Stimulated activated naive B cell treated with anti-CD40 and anti-IgM and Interleukin-4, amounts not matched to agents 10 μg/mL and 1 μg/mL and 100 μg/mL, for 72 hours (primary cell): Measurements from ENCODE around the gene DENND1A.
"Not testable (repeated sequence)": the region's sequence is repeated elsewhere in the genome, so short reads cannot be mapped to it uniquely, and the experiment has no call there.

Experiments used
- ATAC-seq, 2 donors: fragments of 150-1000 bp; cut with Tn5 transposase; replicated peaks; 2 replicates each; pipeline ENCODE4 v1.10.0; 2021; ENCODE audit warnings: moderate library complexity in 1 of 2
- DNase-seq: peaks from one replicate; pipeline ENCODE4 v3.0.0; 2021
- H3K27ac Mint-ChIP-seq: one replicate; pipeline ENCODE4 v1.8.0; 2022; ENCODE audit warnings: mild to moderate bottlenecking, mixed read lengths
- H3K27me3 Mint-ChIP-seq, 2 donors: one replicate each; pipeline ENCODE4 v1.8.0; 2022; ENCODE audit warnings: mixed read lengths in 2 of 2
- H3K36me3 Mint-ChIP-seq, 2 donors: one replicate each; pipeline ENCODE4 v1.8.0; 2022; ENCODE audit warnings: mixed read lengths in 2 of 2, mild to moderate bottlenecking in 1 of 2
- H3K4me1 Mint-ChIP-seq, 2 donors: one replicate each; pipeline ENCODE4 v1.8.0; 2022; ENCODE audit warnings: mixed read lengths in 2 of 2, mild to moderate bottlenecking in 1 of 2
- H3K4me3 Mint-ChIP-seq, 2 donors: one replicate each; pipeline ENCODE4 v1.8.0; 2022; ENCODE audit warnings: mild to moderate bottlenecking in 2 of 2, mixed read lengths in 2 of 2, moderate library complexity in 1 of 2
- H3K9me3 Mint-ChIP-seq, 2 donors: one replicate each; pipeline ENCODE4 v1.8.0; 2022; ENCODE audit warnings: mixed read lengths in 2 of 2, mild to moderate bottlenecking in 1 of 2

Gene DENND1A

DNA sequence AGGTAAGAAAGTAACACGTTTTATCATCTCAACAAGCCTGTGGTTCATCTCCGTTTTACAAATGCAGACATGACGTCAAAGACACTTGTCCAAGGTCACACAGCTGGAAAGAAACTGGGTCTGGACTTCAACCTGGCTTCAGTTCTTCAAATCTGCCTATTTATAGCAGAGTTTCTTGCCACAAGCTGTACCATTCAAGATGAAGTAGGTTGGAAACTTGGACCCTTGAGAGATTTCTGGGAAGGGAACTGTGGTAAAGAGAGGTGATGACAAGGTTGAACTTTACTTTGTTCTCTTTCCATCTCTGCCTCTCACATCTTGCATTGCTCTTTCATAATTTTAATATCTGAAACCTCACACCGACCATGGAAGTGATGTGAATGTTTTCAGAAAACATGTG is 29.9 kb upstream of the DENND1A start:
- Mint-ChIP-seq H3K4me1 (peaks cover 9 to 11% of the 10 kb centered on the region in 2 donors), H3K9me3 (no peaks in the 10 kb centered on the region), H3K27ac (no peak overlapping the region), H3K4me3 (no peak overlapping the region), H3K27me3 (peaks cover 28 to 44% of the 10 kb centered on the region in 2 donors), H3K36me3 (no peaks in the 10 kb centered on the region)
- DNase-seq (no peak), ATAC-seq (no peak)

DNA sequence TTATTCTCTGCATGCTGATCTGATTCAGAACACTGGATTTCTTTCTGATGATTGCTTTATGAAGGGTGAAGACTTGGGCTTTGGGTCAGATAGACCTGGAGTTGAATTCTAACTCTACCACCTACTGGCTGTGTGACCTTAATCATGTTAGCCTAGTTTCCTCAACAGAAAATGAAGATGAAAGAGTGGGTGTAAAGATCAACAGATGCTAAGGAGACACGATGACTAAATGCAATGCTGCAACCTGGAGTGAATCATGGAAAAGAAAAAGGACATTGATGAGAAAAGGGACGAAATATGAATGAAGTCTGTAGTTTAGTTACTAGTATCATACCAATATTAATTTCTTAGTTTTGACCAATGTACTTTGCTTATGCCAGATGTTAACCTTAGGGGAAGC is 27.8 kb upstream of the DENND1A start:
- H3K4me3 Mint-ChIP-seq = no peak overlapping the region
- ATAC-seq (no peak), DNase-seq (no peak)
- H3K27ac Mint-ChIP-seq = no peak overlapping the region
- H3K9me3 Mint-ChIP-seq = no peaks in the 10 kb centered on the region
- H3K4me1 Mint-ChIP-seq = peaks cover 9% of the 10 kb centered on the region in 2 donors
- no peaks in the 10 kb centered on the region for H3K36me3 Mint-ChIP-seq
- H3K27me3 Mint-ChIP-seq = peaks cover 32 to 47% of the 10 kb centered on the region in 2 donors

DNA sequence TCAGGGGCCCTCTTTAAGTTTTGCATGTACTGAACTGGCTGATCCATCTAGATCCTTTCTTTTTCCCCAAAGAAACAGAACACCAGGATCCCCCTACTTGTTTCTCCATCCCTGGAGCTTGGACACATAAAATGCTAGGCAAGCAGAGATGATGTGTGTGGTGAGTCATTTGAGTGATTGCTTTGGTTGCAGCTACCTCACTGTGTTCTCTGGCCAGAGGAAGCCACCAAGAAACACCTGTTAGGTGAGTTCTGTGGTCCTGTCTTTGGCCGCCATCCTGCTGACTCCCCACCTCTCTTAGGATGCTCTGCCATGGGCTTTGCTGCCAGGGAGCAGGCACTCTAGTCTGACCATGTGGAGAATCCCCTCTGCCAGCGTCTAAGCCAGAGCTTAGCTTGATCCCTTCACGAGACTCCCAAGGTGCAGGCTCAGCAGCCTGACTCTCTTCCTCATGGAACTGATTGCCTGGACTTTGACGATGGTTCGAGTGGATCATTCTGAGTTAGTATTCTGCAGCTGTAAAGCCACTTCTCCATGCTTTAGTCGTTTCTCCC is 27.3 kb upstream of the DENND1A start:
- Mint-ChIP-seq H3K27me3 (peaks cover 34 to 51% of the 10 kb centered on the region in 2 donors), H3K9me3 (no peaks in the 10 kb centered on the region), H3K36me3 (no peaks in the 10 kb centered on the region), H3K27ac (no peak overlapping the region), H3K4me1 (peaks cover 9% of the 10 kb centered on the region in 2 donors), H3K4me3 (no peak overlapping the region)
- ATAC-seq (no peak), DNase-seq (no peak)

DNA sequence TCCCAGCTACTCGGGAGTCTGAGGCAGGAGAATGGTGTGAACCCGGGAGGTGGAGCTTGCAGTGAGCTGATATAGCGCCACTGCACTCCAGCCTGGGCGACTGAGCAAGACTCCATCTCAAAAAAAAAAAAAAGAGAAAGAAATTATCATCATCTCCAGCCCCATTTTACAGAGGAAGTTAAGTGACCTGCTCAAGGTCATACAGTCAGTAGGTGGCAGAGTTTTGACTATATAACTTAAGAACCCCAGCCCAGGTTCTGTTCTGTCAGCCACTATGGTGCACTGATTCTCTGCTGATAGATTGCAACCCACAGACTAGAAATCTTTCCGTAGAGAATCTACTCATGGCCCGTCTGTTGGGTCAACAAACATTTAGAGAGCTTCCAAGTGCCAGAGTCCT is 25.7 kb upstream of the DENND1A start:
- Mint-ChIP-seq H3K4me1 (peaks cover 9% of the 10 kb centered on the region in 2 donors), H3K27ac (no peak overlapping the region), H3K27me3 (peaks cover 33 to 49% of the 10 kb centered on the region in 2 donors), H3K4me3 (no peak overlapping the region), H3K9me3 (no peaks in the 10 kb centered on the region), H3K36me3 (no peaks in the 10 kb centered on the region)
- no peak for ATAC-seq
- no peak for DNase-seq

DNA sequence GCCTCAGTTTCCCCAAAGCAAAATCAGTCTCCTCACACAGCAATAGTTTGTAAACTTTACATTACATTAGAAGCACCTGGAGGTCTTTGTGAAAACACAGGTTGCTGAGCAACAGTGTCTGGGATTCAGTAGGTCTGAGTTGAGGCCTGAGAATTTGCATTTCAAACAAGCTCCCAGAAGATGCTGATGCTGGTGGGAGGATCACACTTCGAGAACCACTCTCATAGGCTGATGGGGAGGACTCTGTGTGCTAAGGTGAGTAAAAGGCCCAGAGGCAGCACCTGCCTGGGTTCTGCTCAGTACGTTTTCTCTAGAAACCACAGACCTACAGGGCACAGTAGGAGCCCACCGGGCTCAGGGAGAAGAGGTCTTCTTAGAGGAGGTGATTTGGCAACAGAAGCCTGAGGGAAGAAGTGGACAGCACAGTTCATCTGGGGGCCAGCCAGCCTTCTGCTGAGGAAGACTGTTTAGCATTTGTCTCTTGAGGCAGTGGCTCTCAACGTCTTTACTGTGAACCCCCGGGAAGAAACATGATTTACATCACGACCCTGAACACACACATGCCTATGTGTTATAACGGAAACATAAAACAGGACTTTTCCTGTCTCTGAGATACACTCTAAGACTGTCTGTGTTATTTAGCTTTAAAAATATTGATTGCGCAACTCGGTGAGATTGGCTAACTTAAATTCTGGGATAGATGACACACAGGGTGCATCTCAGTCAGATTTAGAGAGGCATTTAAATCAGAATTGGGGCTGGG is 24.8 kb upstream of the DENND1A start:
- H3K4me1 Mint-ChIP-seq = peaks cover 5 to 7% of the 10 kb centered on the region in 2 donors

DNA sequence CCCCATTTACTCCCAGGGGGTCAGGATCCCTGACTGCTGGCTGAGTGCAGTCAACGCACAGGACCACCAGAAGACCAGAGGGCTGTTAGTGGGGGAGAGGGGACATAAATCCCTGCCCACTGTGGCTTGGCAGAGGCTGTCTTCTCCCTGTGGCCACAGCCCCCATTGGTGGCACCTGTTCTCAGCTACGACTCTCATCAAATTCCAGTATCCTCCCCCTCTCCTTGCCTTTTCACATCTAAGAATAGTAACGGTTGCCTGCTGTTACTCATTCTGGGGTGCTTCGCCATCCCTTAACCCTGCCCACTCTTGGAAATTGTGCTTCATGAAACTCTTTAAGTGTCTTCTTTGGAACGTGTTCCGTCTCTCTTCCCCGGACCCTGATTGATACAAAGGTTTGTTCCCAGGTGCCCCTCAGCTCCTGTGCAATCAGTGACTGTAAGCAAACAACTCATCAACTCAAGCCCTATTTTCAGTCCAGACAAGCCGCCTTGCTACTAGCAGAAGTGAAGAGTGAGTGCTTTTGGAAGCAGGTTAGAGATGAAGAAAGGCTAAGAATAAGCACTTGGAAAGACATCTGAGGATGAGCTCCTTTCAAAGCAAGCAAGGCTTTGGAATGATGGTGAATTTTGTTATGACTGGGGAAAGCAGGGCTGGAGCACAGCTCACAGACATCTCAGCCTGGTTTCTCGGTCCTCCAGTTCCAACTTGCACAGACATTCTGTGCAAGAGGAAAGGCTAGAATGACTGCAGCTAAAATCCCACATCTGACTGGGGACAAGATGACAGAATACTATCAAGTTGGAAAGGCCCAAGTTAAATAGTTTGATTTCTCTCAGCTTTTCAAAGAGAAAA is 22.9 kb upstream of the DENND1A start:
- DNase-seq = no peak
- no peak for ATAC-seq
- no peak overlapping the region for H3K27ac Mint-ChIP-seq
- H3K36me3 Mint-ChIP-seq = no peaks in the 10 kb centered on the region
- H3K4me3 Mint-ChIP-seq = no peak overlapping the region
- peaks cover 5 to 7% of the 10 kb centered on the region in 2 donors for H3K4me1 Mint-ChIP-seq
- peaks cover 25 to 32% of the 10 kb centered on the region in 2 donors for H3K27me3 Mint-ChIP-seq
- no peaks in the 10 kb centered on the region for H3K9me3 Mint-ChIP-seq

More for the DNA sequence above, 24.8 kb upstream of the DENND1A start:
- peaks cover 29 to 46% of the 10 kb centered on the region in 2 donors for H3K27me3 Mint-ChIP-seq
- ATAC-seq (no peak), DNase-seq (no peak)
- no peak overlapping the region for H3K27ac Mint-ChIP-seq
- no peaks in the 10 kb centered on the region for H3K9me3 Mint-ChIP-seq
- H3K36me3 Mint-ChIP-seq = no peaks in the 10 kb centered on the region
- H3K4me3 Mint-ChIP-seq = no peak overlapping the region

DNA sequence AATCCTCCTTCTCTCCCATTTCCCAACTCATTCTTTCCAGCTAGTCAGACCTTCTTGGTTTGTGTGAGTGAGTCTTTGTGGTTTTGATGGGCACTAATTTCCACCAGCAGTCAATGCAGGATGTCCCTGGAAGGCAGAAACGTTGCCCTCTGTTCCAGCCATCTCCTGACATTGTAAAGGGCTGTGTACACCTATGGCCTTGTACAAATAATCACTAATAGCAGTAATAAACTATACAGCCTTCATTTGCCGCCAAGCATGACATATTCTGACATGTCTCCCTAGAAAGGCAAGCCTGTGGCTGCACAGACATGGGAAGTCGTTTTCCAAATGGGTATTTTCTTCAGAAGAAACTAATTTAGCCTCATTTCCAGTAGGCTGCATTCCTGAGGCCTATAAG is 18.4 kb upstream of the DENND1A start:
- Mint-ChIP-seq H3K4me3 (no peak overlapping the region), H3K4me1 (no peaks in the 10 kb centered on the region), H3K36me3 (no peaks in the 10 kb centered on the region), H3K27ac (no peak overlapping the region), H3K27me3 (peaks cover 19% of the 10 kb centered on the region in 2 donors), H3K9me3 (peaks cover 0 to 4% of the 10 kb centered on the region in 2 donors)
- ATAC-seq = no peak
- DNase-seq = no peak

DNA sequence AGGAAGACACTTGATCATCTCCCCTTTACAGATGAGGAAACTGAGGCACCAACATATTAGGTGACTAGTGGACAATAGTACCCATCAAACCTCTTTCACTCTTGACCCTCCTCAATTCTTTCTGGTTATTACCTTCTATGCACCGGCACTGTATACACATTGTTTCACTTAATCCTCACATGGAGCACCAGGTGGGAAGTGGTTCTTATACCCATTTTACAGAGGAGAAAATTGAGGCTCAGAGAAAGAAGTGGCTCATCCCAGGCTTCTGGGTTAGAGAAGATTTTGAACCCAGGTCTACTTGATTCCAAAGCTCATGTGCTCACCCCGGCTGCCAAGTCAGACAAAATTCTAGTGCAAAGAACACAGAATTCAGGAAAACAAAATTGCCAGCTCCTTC is 17.4 kb upstream of the DENND1A start:
- H3K27me3 Mint-ChIP-seq = peaks cover 16 to 18% of the 10 kb centered on the region in 2 donors
- H3K9me3 Mint-ChIP-seq = peaks cover 0 to 4% of the 10 kb centered on the region in 2 donors
- H3K36me3 Mint-ChIP-seq = no peaks in the 10 kb centered on the region
- no peak for DNase-seq
- no peak overlapping the region for H3K27ac Mint-ChIP-seq
- ATAC-seq = no peak
- no peak overlapping the region for H3K4me3 Mint-ChIP-seq
- H3K4me1 Mint-ChIP-seq = no peaks in the 10 kb centered on the region

DNA sequence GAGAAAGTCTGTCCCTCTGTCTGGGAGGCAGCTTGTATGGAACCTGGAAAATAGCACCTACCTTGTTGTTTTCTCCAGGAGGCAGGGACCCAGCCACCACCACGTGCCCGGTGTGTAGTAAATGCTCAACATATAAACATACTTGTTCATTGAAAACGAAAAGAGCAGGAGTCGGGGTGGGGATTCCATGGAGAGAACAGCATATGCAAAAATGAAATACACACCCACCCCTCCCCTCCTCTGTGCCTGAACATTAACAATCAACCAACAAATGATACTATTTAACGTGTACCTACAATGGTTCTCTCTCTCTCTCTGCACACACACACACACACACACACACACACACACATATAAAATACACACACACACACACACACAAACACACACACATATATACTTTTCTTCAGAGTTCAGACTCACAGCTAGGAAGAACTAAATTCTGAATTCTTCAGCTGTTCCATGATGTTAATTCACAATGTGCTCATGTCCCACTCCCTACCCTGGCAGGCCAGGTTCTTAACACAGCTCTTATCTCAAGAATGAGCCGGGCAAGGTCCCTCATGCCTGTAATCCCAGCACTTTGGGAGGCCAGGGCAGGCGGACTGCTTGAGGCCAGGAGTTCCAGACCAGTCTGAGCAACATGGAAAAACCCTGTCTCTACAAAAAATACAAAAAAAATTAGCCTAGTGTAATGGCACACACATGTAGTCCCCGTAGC is 16.3 kb upstream of the DENND1A start:
- DNase-seq (no peak), ATAC-seq (no peak)
- H3K4me3 Mint-ChIP-seq = no peak overlapping the region
- no peaks in the 10 kb centered on the region for H3K36me3 Mint-ChIP-seq
- no peak overlapping the region for H3K27ac Mint-ChIP-seq
- no peaks in the 10 kb centered on the region for H3K4me1 Mint-ChIP-seq
- peaks cover 0 to 4% of the 10 kb centered on the region in 2 donors for H3K9me3 Mint-ChIP-seq
- H3K27me3 Mint-ChIP-seq = peaks cover 13 to 17% of the 10 kb centered on the region in 2 donors

DNA sequence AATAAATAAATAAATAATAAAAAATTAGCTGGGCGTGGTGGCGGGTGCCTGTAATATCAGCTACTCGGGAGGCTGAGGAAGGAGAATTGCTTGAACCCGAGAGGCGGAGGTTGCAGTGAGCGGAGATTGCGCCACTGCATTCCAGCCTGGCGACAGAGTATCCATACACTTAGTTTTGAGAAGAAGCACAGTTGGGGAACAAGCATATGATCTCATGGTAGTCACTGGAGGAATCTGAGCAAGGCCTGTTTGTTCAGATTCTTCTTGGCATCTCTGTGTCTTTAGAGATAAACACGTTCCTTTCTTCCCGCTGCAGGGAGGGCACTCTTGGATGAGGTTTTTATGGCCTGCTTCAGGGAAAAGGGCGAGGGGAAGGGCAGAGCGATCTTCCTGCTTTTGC is 15.6 kb upstream of the DENND1A start:
- ATAC-seq (no peak), DNase-seq (no peak)
- Mint-ChIP-seq H3K9me3 (peaks cover 0 to 4% of the 10 kb centered on the region in 2 donors), H3K27ac (no peak overlapping the region), H3K27me3 (peaks cover 11 to 12% of the 10 kb centered on the region in 2 donors), H3K4me1 (no peaks in the 10 kb centered on the region), H3K4me3 (no peak overlapping the region), H3K36me3 (no peaks in the 10 kb centered on the region)

DNA sequence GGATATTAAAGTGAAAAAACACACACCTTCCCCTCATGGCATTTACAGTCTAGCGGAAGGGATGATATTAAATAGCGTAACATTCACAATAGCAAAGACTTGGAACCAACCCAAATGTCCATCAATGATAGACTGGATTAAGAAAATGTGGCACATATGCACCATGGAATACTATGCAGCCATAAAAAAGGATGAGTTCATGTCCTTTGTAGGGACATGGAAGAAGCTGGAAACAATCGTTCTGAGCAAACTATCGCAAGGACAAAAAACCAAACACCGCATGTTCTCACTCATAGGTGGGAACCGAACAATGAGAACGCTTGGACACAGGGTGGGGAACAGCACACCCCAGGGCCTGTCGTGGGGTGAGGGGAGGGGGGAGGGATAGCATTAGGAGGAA is 14.5 kb upstream of the DENND1A start:
- H3K4me1 Mint-ChIP-seq, ATAC-seq, H3K9me3 Mint-ChIP-seq: not testable (repeated sequence)

DNA sequence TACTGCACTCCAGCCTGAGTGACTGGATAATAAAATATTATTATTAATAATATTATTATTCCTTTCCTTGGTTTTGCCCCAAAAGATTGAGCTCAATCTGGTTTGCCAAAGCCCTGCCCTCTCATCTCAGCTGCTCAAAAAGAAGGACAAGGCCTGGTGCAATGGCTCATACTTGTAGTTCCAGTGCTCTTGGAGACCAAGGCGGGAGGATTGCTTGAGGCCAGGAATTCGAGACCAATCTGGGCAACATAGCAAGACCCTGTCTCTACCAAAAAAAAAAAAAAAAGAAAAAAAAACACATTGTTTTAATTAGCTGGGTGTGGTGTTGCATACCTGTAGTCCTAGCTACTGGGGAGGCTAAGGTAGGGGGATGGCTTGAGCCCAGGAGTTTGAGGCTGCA is 13.7 kb upstream of the DENND1A start:
- H3K27me3 Mint-ChIP-seq = peaks cover 13 to 14% of the 10 kb centered on the region in 2 donors
- no peaks in the 10 kb centered on the region for H3K4me1 Mint-ChIP-seq
- peaks cover 0 to 4% of the 10 kb centered on the region in 2 donors for H3K9me3 Mint-ChIP-seq
- no peak overlapping the region for H3K4me3 Mint-ChIP-seq
- no peak overlapping the region for H3K27ac Mint-ChIP-seq
- H3K36me3 Mint-ChIP-seq = no peaks in the 10 kb centered on the region
- ATAC-seq (no peak), DNase-seq (no peak)

More for the DNA sequence above, 14.5 kb upstream of the DENND1A start:
- not testable (repeated sequence) for H3K36me3 Mint-ChIP-seq, DNase-seq, H3K27ac Mint-ChIP-seq, H3K4me3 Mint-ChIP-seq, H3K27me3 Mint-ChIP-seq

DNA sequence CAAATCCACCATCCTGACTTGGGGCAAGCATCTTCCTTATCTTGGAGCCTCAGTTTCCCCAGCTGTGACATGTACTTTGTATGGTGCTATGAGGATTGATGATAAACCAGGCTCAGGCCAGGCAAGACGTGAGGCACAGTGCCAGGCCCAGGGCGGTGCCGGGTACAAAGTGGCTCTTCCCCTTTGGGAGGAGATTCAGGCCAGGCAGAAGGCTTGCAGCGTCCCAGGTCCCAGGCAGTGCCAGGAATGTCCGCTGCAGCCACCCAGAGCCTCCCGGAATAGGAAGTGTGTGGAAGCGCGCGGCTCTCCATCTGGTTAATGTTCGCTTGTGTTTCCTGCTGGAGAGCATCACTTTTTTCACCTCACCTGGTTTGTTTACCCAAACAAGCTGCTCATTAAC is 12.6 kb upstream of the DENND1A start:
- Mint-ChIP-seq H3K27ac (no peak overlapping the region), H3K27me3 (peaks cover 13 to 14% of the 10 kb centered on the region in 2 donors), H3K4me1 (no peaks in the 10 kb centered on the region), H3K9me3 (peaks cover 0 to 4% of the 10 kb centered on the region in 2 donors), H3K36me3 (no peaks in the 10 kb centered on the region), H3K4me3 (no peak overlapping the region)
- no peak for DNase-seq
- no peak for ATAC-seq

DNA sequence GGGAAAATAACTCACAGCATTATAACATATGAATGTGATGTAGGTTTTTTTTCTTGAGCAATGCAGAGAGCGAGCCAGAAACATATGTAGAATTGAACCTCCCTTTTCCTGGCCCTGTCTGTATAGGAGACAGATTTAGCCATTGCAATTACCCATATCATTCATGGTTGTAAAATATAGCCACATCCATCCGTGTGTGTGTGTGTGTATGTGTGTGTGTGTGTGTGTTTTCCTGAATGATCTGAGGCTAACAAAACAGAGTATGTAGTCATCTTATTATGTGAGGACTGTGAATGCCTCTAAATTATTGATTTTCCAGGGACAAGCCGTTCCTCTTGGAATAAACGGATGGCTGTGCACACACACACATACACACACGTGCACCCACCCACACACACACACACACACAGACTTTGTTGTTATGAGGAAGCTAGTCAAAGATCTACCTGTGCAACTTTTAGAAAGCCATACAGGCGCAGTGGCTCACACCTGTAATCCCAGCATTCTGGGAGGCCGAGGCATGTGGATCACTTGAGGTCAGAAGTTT is 11.7 kb upstream of the DENND1A start:
- Mint-ChIP-seq H3K4me3 (no peak overlapping the region), H3K27ac (no peak overlapping the region), H3K4me1 (no peaks in the 10 kb centered on the region), H3K36me3 (peaks cover 0 to 2% of the 10 kb centered on the region in 2 donors), H3K9me3 (peaks cover 1 to 5% of the 10 kb centered on the region in 2 donors), H3K27me3 (peaks cover 14 to 16% of the 10 kb centered on the region in 2 donors)
- DNase-seq = no peak
- no peak for ATAC-seq
